Central memory CD8-positive, alpha-beta T cell (primary cell): ENCODE data around the gene ANKS6.

Source experiments
- ATAC-seq: fragments of 150-1000 bp; cut with Tn5 transposase; replicated peaks from 2 replicates; pipeline ENCODE4 v1.10.0; 2022; ENCODE audit warnings: mild to moderate bottlenecking, moderate FRiP score, moderate number of reproducible peaks; ENCODE audit not compliant: poor library complexity, severe bottlenecking; ENCODE audit errors: extremely low read depth
- DNase-seq, 2 donors: peaks; one replicate each; pipeline ENCODE4 v3.0.0; 2021; ENCODE audit warnings: low spot score in 2 of 2
- H3K27ac Mint-ChIP-seq: one replicate; pipeline ENCODE4 v1.8.0; 2022; ENCODE audit warnings: low read depth, mild to moderate bottlenecking, moderate library complexity, mixed read lengths
- H3K27me3 Mint-ChIP-seq: one replicate; pipeline ENCODE4 v1.8.0; 2022; ENCODE audit warnings: mixed read lengths
- H3K36me3 Mint-ChIP-seq: one replicate; pipeline ENCODE4 v1.8.0; 2022; ENCODE audit warnings: mild to moderate bottlenecking, moderate library complexity, mixed read lengths; ENCODE audit not compliant: insufficient read depth
- H3K4me1 Mint-ChIP-seq: one replicate; pipeline ENCODE4 v1.8.0; 2022; ENCODE audit warnings: mixed read lengths
- H3K4me3 Mint-ChIP-seq: one replicate; pipeline ENCODE4 v1.8.0; 2022; ENCODE audit warnings: mild to moderate bottlenecking, moderate library complexity, mixed read lengths
- H3K9me3 Mint-ChIP-seq: one replicate; pipeline ENCODE4 v1.8.0; 2022; ENCODE audit warnings: mixed read lengths

ANKS6 gene

DNA sequence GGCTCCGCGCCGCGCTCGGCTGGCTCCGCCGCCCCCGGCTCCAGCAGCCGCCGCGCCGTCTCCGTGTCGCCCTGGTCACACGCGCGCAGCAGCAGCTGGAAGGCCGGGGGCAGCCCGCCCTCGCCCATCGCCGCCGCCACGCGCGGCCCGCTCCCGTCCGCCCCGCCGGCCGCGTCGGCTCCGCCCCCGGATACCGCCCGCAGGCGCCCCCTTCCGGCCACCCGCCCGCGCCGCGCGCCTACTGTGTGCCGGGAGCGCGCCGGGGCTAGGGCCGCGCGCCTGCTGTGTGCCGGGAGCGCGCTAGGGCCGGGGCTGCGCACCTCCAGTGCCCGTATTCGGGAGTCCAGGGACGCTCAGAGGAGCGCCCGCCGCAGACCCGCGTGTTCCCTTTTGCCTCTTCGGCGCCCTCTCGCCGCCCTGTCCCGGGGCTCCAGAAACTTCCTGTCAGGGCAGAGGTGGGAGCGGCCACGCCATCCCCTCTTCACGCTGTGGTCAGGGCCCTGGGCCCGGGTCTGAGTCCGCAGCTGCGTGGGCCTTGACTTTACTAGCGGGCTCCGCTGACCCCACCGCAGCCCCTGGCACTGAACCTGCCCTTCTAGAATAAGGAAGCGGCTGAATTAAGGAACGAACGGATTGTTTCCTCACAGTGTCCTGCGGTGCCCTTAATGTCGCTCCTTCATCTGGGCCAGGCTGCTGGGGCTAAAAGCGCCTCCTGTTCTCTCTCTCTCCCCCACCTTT, at the start of gene ANKS6:
Gene ANKS6, minus strand, starts transcription at position 192 of the 738 bp plus-strand sequence. Its CDS starts 64 bp downstream, at position 128.
- Mint-ChIP-seq H3K4me3 (peak within 1 kb of the TSS; percentile 89), H3K36me3 (peaks cover 6% of the 10 kb centered on the region), H3K27me3 (peaks cover under 1% of the 10 kb centered on the region), H3K9me3 (no peaks in the 10 kb centered on the region), H3K4me1 (peaks cover 33% of the 10 kb centered on the region), H3K27ac (peak within 1 kb of the TSS; percentile 86)
- ATAC-seq: peak; percentile 89
- DNase-seq: peak; percentile 66 to 80

DNA sequence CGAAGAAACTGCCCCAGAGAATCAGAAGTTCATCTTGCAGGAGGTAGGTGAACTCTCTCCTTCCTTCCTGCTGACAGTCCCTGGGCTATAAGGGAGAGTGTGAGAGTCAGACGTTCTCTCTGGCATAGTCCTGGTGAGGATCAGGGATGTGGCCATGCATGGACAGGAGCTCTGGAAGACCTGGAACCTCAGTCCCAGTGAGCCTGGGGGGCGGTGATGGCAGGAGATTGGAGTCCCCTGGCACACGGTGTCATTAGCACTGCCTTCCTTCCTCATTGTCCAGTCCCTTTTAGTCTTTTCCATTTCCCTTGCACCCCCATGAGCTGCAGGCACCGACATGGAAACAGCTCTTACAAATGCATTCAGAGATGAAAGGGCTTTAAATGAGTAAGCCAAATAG, 49.7 kb upstream of the ANKS6 start:
- Mint-ChIP-seq H3K9me3 (no peaks in the 10 kb centered on the region), H3K27me3 (no peaks in the 10 kb centered on the region), H3K36me3 (peaks cover 7% of the 10 kb centered on the region), H3K4me3 (no peak overlapping the region), H3K4me1 (no peaks in the 10 kb centered on the region), H3K27ac (no peak overlapping the region)
- DNase-seq: no peak
- no peak for ATAC-seq

DNA sequence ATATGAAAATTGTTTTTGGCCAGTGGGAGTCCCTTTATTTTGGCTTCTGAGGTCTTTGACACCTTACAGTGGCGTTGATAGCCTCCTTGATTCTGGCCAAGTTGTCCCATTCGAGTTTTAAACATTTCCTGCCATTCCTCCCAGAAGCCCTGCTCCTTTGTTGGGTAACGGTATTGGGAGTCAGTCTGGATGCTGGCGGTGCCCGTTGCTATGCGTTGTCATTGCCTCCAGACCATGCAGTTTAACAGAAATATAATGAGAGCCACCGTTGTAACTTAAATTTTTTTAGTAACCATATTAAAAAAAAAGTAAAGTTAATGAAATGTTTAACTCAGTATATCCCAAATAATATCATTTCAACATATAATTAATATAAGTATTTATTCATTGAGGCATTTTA, 46.2 kb upstream of the ANKS6 start:
- H3K36me3 Mint-ChIP-seq: peaks cover 7% of the 10 kb centered on the region

DNA sequence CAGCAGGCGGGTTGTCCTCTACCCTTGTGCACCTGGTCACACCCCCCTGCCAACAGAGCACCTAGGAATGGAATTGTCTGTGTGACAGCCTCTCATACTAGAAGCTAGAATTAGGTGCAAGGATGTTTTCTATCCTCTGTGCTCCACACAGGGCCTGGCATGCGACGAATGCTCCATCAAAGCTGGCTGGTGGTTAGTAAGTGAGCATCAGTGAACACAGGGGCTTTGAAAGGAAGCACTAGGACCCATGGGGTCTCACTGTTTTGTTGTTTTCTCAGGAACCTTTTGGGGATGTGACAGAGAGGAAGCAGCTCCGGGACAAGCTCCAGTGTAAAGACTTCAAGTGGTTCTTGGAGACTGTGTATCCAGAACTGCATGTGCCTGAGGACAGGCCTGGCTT, 43.4 kb upstream of the ANKS6 start:
- Mint-ChIP-seq H3K27ac (no peak overlapping the region), H3K36me3 (peaks cover 4% of the 10 kb centered on the region), H3K4me3 (no peak overlapping the region), H3K9me3 (no peaks in the 10 kb centered on the region), H3K27me3 (no peaks in the 10 kb centered on the region), H3K4me1 (no peaks in the 10 kb centered on the region)
- ATAC-seq (no peak), DNase-seq (no peak)

More for the DNA sequence above, 46.2 kb upstream of the ANKS6 start:
- no peaks in the 10 kb centered on the region for H3K27me3 Mint-ChIP-seq
- no peaks in the 10 kb centered on the region for H3K9me3 Mint-ChIP-seq
- ATAC-seq (no peak), DNase-seq (no peak)
- H3K4me3 Mint-ChIP-seq: no peak overlapping the region
- H3K27ac Mint-ChIP-seq: no peak overlapping the region
- no peaks in the 10 kb centered on the region for H3K4me1 Mint-ChIP-seq

DNA sequence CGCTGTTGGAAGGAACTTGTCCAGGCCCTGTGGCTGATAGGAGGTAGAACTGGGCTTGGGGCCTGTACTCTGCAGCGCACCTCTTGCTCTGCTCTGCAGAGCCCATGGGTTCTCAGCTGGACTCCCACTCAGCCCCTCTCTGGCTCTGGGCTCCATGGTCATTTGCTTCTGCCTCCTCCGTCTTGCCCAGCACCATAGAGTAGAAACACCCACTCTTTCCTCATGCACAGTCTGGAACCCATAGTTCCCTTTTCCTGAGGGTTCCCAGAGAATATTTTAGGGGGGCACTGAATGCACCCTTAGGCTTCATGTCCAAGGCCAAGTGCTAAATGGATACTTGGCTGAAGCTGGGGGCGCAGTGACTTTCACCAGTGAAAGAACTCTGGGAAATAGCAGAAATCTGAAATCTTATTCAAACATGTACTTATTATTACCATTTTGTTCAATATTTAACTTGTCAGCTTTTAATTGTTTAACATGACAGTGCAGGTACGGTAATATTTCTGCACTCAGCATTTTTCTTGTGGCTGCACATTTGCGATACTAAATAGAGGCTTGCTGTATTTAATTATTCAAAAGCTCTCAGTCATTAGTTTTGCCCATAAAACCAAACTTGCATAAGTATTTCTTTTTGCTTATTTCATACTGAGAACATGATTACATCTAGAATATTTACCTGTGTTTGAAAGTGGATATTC, 42.7 kb upstream of the ANKS6 start:
- ATAC-seq: no peak
- Mint-ChIP-seq H3K4me1 (no peaks in the 10 kb centered on the region), H3K4me3 (no peak overlapping the region), H3K9me3 (no peaks in the 10 kb centered on the region), H3K27ac (no peak overlapping the region), H3K36me3 (peaks cover 2% of the 10 kb centered on the region), H3K27me3 (no peaks in the 10 kb centered on the region)
- DNase-seq: no peak

DNA sequence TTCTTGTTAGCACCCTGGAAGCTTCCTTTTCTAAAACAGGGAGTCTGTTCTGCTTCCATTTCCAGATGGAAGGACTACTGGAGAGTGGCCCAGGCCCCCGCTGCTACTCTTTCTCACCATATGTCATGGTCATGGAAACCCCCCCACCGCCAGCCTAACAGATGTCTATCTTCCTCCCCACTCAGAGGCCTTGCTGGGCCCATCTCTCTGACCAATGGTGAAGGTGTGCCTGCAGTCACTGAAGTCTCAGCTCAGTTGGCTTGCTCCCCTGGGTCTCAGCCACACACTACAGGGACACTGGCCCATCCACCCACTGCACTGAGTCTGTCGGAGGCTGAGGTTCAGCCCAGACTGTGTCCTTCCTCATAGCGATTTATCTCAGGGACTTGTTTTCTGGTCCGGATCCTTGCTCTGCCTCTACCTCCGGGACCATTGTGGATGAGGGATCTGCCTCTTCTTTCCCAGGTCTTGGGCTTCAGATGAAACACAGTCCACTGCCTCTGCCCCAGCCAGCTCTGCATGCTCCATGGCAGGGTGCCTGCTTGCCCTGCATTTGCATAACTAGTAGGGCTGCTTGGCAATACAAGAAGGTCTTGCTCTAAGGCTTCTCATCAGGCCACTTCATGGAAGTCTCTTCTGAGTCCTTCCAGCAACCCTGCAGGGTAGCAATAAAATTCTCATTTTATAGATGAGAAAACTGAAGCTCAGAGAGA, 42.0 kb upstream of the ANKS6 start:
- H3K27me3 Mint-ChIP-seq: no peaks in the 10 kb centered on the region
- no peak for ATAC-seq
- no peak overlapping the region for H3K4me3 Mint-ChIP-seq
- H3K27ac Mint-ChIP-seq: no peak overlapping the region
- no peaks in the 10 kb centered on the region for H3K9me3 Mint-ChIP-seq
- DNase-seq: no peak
- no peaks in the 10 kb centered on the region for H3K4me1 Mint-ChIP-seq
- peaks cover 3% of the 10 kb centered on the region for H3K36me3 Mint-ChIP-seq

DNA sequence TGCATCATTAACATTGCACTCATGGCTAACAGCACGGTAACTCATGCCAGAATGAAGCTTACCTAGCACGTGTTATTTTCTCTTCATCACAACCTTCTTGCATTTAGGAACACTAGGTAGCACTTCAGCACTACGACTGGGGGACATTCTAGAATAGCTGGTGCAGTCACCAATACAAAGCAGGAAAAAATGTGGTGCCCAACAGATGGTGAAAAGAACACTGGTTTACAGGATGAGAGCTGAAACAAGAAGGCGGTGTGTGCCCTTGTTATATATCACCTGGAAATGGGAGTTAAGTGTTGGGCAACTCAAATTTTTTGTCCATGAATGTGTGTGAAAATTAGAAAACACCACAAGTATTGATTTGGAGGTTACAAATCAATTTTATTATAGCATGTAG, 41.2 kb upstream of the ANKS6 start:
- peaks cover 3% of the 10 kb centered on the region for H3K36me3 Mint-ChIP-seq
- no peaks in the 10 kb centered on the region for H3K9me3 Mint-ChIP-seq
- DNase-seq (no peak), ATAC-seq (no peak)
- no peaks in the 10 kb centered on the region for H3K27me3 Mint-ChIP-seq
- H3K4me3 Mint-ChIP-seq: no peak overlapping the region
- H3K27ac Mint-ChIP-seq: no peak overlapping the region
- no peaks in the 10 kb centered on the region for H3K4me1 Mint-ChIP-seq

DNA sequence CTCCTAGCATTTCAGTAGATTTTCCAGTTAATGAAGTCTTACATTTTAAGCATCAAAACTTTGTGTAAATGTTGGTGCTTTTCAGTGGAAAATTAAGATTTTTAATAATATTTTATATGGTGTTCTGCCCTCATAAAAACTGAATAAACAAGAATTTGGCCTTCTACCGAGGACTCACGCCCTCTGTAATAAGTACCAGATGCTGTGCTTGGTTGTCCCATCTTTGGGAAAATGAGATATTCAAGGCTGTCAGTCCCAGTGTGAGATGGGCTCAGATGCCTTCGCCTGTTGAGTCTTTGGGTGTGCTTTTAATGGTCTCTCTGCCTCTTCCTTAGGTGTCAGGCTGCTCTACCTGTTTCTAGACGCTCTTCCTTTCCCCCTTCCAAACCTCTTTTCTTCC, 39.9 kb upstream of the ANKS6 start:
- H3K27me3 Mint-ChIP-seq: no peaks in the 10 kb centered on the region
- ATAC-seq (no peak), DNase-seq (no peak)
- no peak overlapping the region for H3K27ac Mint-ChIP-seq
- no peaks in the 10 kb centered on the region for H3K9me3 Mint-ChIP-seq
- H3K36me3 Mint-ChIP-seq: peaks cover 5% of the 10 kb centered on the region
- no peaks in the 10 kb centered on the region for H3K4me1 Mint-ChIP-seq
- H3K4me3 Mint-ChIP-seq: no peak overlapping the region

DNA sequence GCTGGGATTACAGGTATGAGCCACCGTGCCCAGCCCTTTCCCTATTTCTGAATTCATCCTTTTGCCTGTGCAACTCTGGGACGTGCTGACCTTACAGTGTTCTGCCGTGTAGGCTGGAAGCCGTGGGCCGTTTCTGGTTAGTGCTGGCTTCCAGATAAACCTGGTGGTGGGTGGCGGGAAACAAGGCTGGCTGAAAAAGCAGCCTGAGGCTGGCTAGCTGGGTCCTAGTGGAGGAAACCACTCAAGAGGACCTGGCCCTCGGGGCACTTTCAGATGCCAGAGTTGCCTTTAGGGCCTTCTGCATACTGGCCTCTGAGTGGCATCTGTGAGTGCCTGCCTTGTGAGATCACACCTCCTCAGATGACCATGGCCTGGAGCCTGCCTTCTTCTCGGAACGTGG, 38.0 kb upstream of the ANKS6 start:
- Mint-ChIP-seq H3K4me3 (no peak overlapping the region), H3K4me1 (no peaks in the 10 kb centered on the region), H3K27me3 (no peaks in the 10 kb centered on the region), H3K36me3 (peaks cover 6% of the 10 kb centered on the region), H3K27ac (no peak overlapping the region), H3K9me3 (no peaks in the 10 kb centered on the region)
- ATAC-seq (no peak), DNase-seq (no peak)

DNA sequence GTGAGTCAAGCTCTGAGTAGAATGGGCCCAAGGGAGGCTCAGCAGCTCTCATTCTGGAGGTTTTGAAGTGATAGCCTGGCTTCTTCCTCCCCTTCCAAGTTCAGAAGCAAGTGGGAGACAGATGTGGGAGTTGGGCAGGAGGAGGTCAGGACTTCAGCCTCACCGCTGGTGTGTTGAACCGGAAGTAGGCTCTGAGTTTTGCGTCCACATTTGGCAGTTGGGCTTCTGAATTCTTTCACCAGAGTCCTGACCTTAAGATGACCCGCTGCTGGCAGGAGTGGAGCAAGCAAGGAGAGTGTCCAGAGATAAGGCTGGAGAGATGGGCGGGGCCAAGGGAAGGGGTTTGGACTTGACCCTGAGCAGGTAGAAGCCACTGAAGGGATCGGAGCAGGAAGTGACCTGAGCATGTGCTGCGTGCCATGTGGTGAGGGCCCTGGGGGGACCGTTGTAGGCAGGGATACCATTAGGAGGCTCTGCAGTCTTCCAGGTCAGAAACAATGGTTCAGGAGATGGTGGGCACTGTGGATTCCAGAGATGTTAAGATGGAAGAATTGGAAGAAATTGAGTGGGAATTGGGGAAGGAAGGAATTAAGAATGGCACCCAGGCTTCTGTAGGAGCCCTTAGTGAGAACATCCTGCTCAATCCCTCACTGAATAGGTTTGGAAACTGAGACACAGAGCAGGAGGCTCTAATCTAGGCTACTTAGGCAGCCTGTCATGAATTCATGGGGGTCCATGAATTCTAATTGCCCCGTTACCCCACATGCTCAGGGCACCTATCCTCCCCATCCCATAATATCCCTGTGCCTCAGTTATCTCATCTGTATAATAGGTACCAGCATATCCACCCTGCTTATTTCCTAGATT, 37.0 kb upstream of the ANKS6 start:
- ATAC-seq (no peak), DNase-seq (no peak)
- no peaks in the 10 kb centered on the region for H3K27me3 Mint-ChIP-seq
- peak overlapping the region; percentile 48 for H3K27ac Mint-ChIP-seq
- H3K36me3 Mint-ChIP-seq: peaks cover 6% of the 10 kb centered on the region
- H3K9me3 Mint-ChIP-seq: no peaks in the 10 kb centered on the region
- no peaks in the 10 kb centered on the region for H3K4me1 Mint-ChIP-seq
- H3K4me3 Mint-ChIP-seq: no peak overlapping the region

DNA sequence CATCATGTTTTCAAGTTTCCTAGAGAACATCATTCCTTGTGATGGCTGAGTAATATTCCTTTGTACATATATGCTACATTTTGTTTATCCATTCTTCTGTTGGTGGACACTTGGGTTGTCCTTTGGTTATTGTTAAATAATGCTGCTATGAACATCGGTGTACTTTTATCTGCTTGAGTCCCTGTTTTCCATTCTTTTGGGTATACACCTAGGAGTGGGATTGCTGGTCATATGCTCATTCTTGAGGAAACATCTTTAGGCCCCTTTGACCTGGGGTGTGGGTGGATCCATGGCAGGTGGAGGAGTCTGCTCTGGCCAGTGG, 36.4 kb upstream of the ANKS6 start:
- Mint-ChIP-seq H3K4me1 (no peaks in the 10 kb centered on the region), H3K27ac (peak overlapping the region; percentile 48), H3K36me3 (peaks cover 6% of the 10 kb centered on the region)

DNA sequence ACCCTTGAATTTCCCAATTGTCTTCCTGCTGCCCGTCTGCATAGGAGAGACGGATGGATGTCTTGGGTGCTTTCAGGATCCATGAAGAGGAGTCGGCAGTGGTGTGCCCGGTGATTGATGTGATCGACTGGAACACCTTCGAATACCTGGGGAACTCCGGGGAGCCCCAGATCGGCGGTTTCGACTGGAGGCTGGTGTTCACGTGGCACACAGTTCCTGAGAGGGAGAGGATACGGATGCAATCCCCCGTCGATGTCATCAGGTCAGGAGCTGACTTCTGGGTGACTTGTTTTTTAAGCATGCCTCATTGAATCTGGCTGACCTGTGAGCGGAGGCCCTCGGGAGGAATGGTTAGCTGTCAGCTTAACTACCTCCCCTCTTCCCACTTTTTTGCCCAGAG, 35.3 kb upstream of the ANKS6 start:
- ATAC-seq: no peak
- Mint-ChIP-seq H3K4me3 (no peak overlapping the region), H3K27ac (no peak overlapping the region), H3K4me1 (no peaks in the 10 kb centered on the region), H3K36me3 (peaks cover 9% of the 10 kb centered on the region), H3K27me3 (no peaks in the 10 kb centered on the region), H3K9me3 (no peaks in the 10 kb centered on the region)
- DNase-seq: no peak

More for the DNA sequence above, 36.4 kb upstream of the ANKS6 start:
- DNase-seq (no peak), ATAC-seq (no peak)
- no peak overlapping the region for H3K4me3 Mint-ChIP-seq
- no peaks in the 10 kb centered on the region for H3K9me3 Mint-ChIP-seq
- no peaks in the 10 kb centered on the region for H3K27me3 Mint-ChIP-seq
